IMR-90 (cell line): ENCODE measurements around the gene PMPCA. TPM values are rescaled to one million over a fixed set of nuclear protein-coding genes. Genes with fewer than 3 reads are reported as not detected.

ENCODE experiments used
- ATAC-seq: fragments of 200-7000 bp; cut with Tn5 transposase; 2 replicates; pipeline ENCODE4 v1.9.1; 2020; ENCODE audit warnings: low read depth, mild to moderate bottlenecking, moderate library complexity
- BruUV-seq: library from RNA; stranded (reverse); fragments of 400-500 nt; replicated peaks from 2 replicates; lab custom pipeline; 2021; lab: Mats Ljungman, UMichigan
- CTCF ChIA-PET: fragments of 300-600 bp; formaldehyde crosslinking; extraction: SDS; loops from one replicate; lab custom pipeline; 2021; ENCODE audit warnings: antibody characterized with exemption; lab: Yijun Ruan, JAX
- POLR2A ChIA-PET: fragments of 300-600 bp; sonication (Branson Sonifier 250); formaldehyde crosslinking; loops from one replicate; lab custom pipeline; 2022; ENCODE audit warnings: antibody characterized with exemption; ENCODE audit not compliant: unreplicated experiment; lab: Charles Lee
- DNase-seq: peaks from one replicate; pipeline ENCODE4 v3.0.0; 2013
- H2AFZ ChIP-seq: replicated peaks from 2 replicates; pipeline ENCODE3; 2013; ENCODE audit warnings: low read length, mild to moderate bottlenecking; ENCODE audit not compliant: poor library complexity
- H2AK5ac ChIP-seq: 2 replicates; pipeline ENCODE4 v1.6.1; 2013; ENCODE audit warnings: low read depth, low read length, inconsistent platforms
- H2AK9ac ChIP-seq: replicated peaks from 2 replicates; pipeline ENCODE3; 2013; ENCODE audit warnings: mild to moderate bottlenecking, low read depth, low read length, moderate library complexity; ENCODE audit not compliant: poor library complexity
- H2BK120ac ChIP-seq: 2 replicates; pipeline ENCODE4 v1.6.1; 2013; ENCODE audit warnings: low read depth, low read length, inconsistent platforms
- H2BK15ac ChIP-seq: 3 replicates; pipeline ENCODE4 v1.6.1; 2013; ENCODE audit warnings: low read depth, low read length, inconsistent platforms
- H2BK20ac ChIP-seq: 2 replicates; pipeline ENCODE4 v1.6.1; 2013; ENCODE audit warnings: low read depth, mild to moderate bottlenecking, inconsistent platforms, low read length, moderate library complexity
- H2BK5ac ChIP-seq: 2 replicates; pipeline ENCODE4 v1.6.1; 2013; ENCODE audit warnings: mild to moderate bottlenecking, low read depth, low read length, inconsistent platforms; ENCODE audit not compliant: poor library complexity, severe bottlenecking
- H3K14ac ChIP-seq: replicated peaks from 2 replicates; pipeline ENCODE4 v1.6.1; 2013; ENCODE audit warnings: low read depth, low read length, inconsistent platforms
- H3K18ac ChIP-seq: 2 replicates; pipeline ENCODE4 v1.6.1; 2013; ENCODE audit warnings: low read depth, low read length, control low read depth
- H3K23ac ChIP-seq: 2 replicates; pipeline ENCODE4 v1.6.1; 2013; ENCODE audit warnings: low read depth, low read length, inconsistent platforms
- H3K27ac ChIP-seq: 2 replicates; pipeline ENCODE4 v1.5.1; 2013; ENCODE audit warnings: mild to moderate bottlenecking, control low read depth, low read length; ENCODE audit not compliant: insufficient read depth
- H3K27me3 ChIP-seq: 2 replicates; pipeline ENCODE4 v1.6.1; 2013; ENCODE audit warnings: low read length; ENCODE audit not compliant: control insufficient read depth, insufficient read depth
- H3K36me3 ChIP-seq: 2 replicates; pipeline ENCODE4 v1.6.1; 2013; ENCODE audit warnings: low read length, mixed read lengths; ENCODE audit not compliant: control insufficient read depth, insufficient read depth
- H3K4ac ChIP-seq: 2 replicates; pipeline ENCODE4 v1.6.1; 2013; ENCODE audit warnings: low read depth, low read length, inconsistent platforms
- H3K4me1 ChIP-seq: 2 replicates; pipeline ENCODE4 v1.6.1; 2013; ENCODE audit warnings: low read length, mixed read lengths; ENCODE audit not compliant: control insufficient read depth, insufficient read depth
- H3K4me2 ChIP-seq: 2 replicates; pipeline ENCODE4 v1.6.1; 2013; ENCODE audit warnings: low read depth, mild to moderate bottlenecking, control low read depth, low read length, moderate library complexity
- H3K4me3 ChIP-seq: 2 replicates; pipeline ENCODE4 v1.5.1; 2013; ENCODE audit warnings: low read depth, mild to moderate bottlenecking, control low read depth, low read length, moderate library complexity; ENCODE audit not compliant: insufficient read depth
- H3K56ac ChIP-seq: 2 replicates; pipeline ENCODE4 v1.6.1; 2013; ENCODE audit warnings: low read length, inconsistent platforms; ENCODE audit not compliant: insufficient read depth; ENCODE audit errors: extremely low read depth
- H3K79me1 ChIP-seq, 2 experiments: 2 replicates each; pipeline ENCODE4 v1.6.1; 2013; ENCODE audit warnings: low read length in 2 of 2, inconsistent platforms in 1 of 2, low read depth in 1 of 2
- H3K9ac ChIP-seq: 2 replicates; pipeline ENCODE4 v1.6.1; 2013; ENCODE audit warnings: low read depth, low read length, control low read depth
- H3K9me1 ChIP-seq: 2 replicates; pipeline ENCODE4 v1.6.1; 2013; ENCODE audit warnings: low read length, inconsistent platforms; ENCODE audit not compliant: insufficient read depth
- H3K9me3 ChIP-seq: 2 replicates; pipeline ENCODE4 v1.6.1; 2013; ENCODE audit warnings: low read length; ENCODE audit not compliant: control insufficient read depth, insufficient read depth
- H4K20me1 ChIP-seq: 2 replicates; pipeline ENCODE4 v1.6.1; 2013; ENCODE audit warnings: low read length, inconsistent platforms; ENCODE audit not compliant: insufficient read depth
- H4K5ac ChIP-seq: 2 replicates; pipeline ENCODE4 v1.6.1; 2013; ENCODE audit warnings: mild to moderate bottlenecking, low read depth, low read length, control low read depth
- H4K8ac ChIP-seq, 2 experiments: 2 replicates each; pipeline ENCODE4 v1.6.1; 2013; ENCODE audit warnings: low read depth in 2 of 2, low read length in 2 of 2, control low read depth in 1 of 2, inconsistent platforms in 1 of 2
- H4K91ac ChIP-seq: 2 replicates; pipeline ENCODE4 v1.6.1; 2013; ENCODE audit warnings: low read depth, low read length, inconsistent platforms; ENCODE audit not compliant: insufficient read depth
- BHLHE40 ChIP-seq: fragments of 150-350 bp; IDR thresholded peaks from 2 replicates; pipeline ENCODE4 v1.6.1; 2016; ENCODE audit warnings: mild to moderate bottlenecking, low read depth, low read length
- CHD1 ChIP-seq: IDR thresholded peaks from 2 replicates; pipeline ENCODE4 v1.6.1; 2012; ENCODE audit warnings: low read depth, low read length, improper control_type of control experiment
- MXI1 ChIP-seq: IDR thresholded peaks from 2 replicates; pipeline ENCODE4 v1.6.1; 2012; ENCODE audit warnings: low read depth, mild to moderate bottlenecking, low read length, moderate library complexity, borderline replicate concordance
- NFE2L2 ChIP-seq: fragments of 150-350 bp; IDR thresholded peaks from 2 replicates; pipeline ENCODE4 v1.6.1; 2016; ENCODE audit warnings: low read depth, mild to moderate bottlenecking, low read length
- POLR2A ChIP-seq: IDR thresholded peaks from 2 replicates; pipeline ENCODE4 v1.6.1; 2012; ENCODE audit warnings: mild to moderate bottlenecking, low read depth, low read length
- WGBS, 2 experiments: methylation state at CpG; one replicate each; pipeline versions ENCODE4 v1.1.5 to v1.1.7; 2013; ENCODE audit warnings: missing lambda C conversion rate in 2 of 2; ENCODE audit not compliant: insufficient read length in 1 of 2; ENCODE audit errors: extremely low coverage in 2 of 2; 5-methylcytosine and 5-hydroxymethylcytosine counted together
- dilution Hi-C: fragments of 300-500 bp; cut with HindIII; formaldehyde crosslinking; loops from one replicate; pipeline ENCODE4 v1.14.3; 2018; ENCODE audit warnings: low sequenced_read_pairs; ENCODE audit not compliant: unreplicated experiment
- in situ Hi-C: fragments of 300-500 bp; cut with MboI; formaldehyde crosslinking; loops from 3 replicates; pipeline ENCODE4 v1.14.3; 2019; ENCODE audit warnings: low sequenced_read_pairs, inconsistent platforms, mixed read lengths
- intact Hi-C: fragments of 100-400 bp; cut with micrococcal nuclease; formaldehyde crosslinking; loops from 2 replicates; pipeline ENCODE4 v1.10.0; 2022
- polyA plus RNA-seq, 3 experiments: library from polyadenylated mRNA; depleted of rRNA; stranded (reverse); fragments of >200 nt; gene quantifications; 2 replicates each; pipeline ENCODE4 v1.2.3, GENCODE V29; 2012; ENCODE audit warnings: low replicate concordance in 1 of 3
- total RNA-seq: library from RNA; depleted of rRNA; stranded (reverse); fragments of >200 nt; gene quantifications from 2 replicates; pipeline ENCODE4 v1.2.3, GENCODE V29; 2012
- TF ChIP-seq, protein P1 (sequence below): fragments of 150-350 bp; IDR thresholded peaks from 2 replicates; pipeline ENCODE4 v1.6.1; 2017; ENCODE audit warnings: mild to moderate bottlenecking, antibody characterized with exemption, low read length, low read depth

PMPCA gene
- total and polyA plus RNA-seq, 2 of the 4 experiments (the other 2 are of a cell fraction), result 62.6 to 95.8 TPM

GRCh38 chr9:136429683-136430491 lies 19.4 kb downstream of the PMPCA start:
- Histone ChIP-seq H2BK5ac (no peak overlapping the region), H3K18ac (no peak overlapping the region), H2AFZ (no peak overlapping the region), H3K9me3 (no peaks in the 10 kb centered on the region), H3K4me1 (no peaks in the 10 kb centered on the region), H3K9ac (no peak overlapping the region), H3K56ac (no peak overlapping the region), H3K4me3 (no peak overlapping the region), H2BK15ac (no peak overlapping the region), H4K8ac (no peak overlapping the region), H2AK5ac (no peak overlapping the region), H3K27me3 (no peaks in the 10 kb centered on the region), H3K27ac (no peak overlapping the region), H3K36me3 (peaks cover 42% of the 10 kb centered on the region), H3K23ac (no peak overlapping the region), H2AK9ac (no peak overlapping the region), H4K20me1 (peaks cover 24% of the 10 kb centered on the region), H2BK120ac (no peak overlapping the region), H3K14ac (no peak overlapping the region), H4K91ac (no peak overlapping the region), H3K4ac (no peak overlapping the region), H3K4me2 (no peak overlapping the region), H3K79me1 (peaks cover 0 to 24% of the 10 kb centered on the region in 2 experiments; a peak in 3 of 4 replicates), H3K9me1 (no peaks in the 10 kb centered on the region), H2BK20ac (no peak overlapping the region), H4K5ac (no peak overlapping the region)
- WGBS, 2 experiments, result 86% methylated on average over 14 of the region's 32 CpGs; no CpG with 5 or more reads in 1 of the 2 experiments
- DNase-seq (no peak), ATAC-seq (no peak)
- intact Hi-C loops, result no loop called here
- no TSS peak for BruUV-seq
- ChIA-PET POLR2A (no interaction called here), CTCF (interaction anchor here (0.6 kb wide), 1 partner anchor 8 kb away, joined by 4 read pairs; no protein-coding TSS in a partner anchor)
- dilution Hi-C loops, result no loop called here
- TF ChIP-seq NFE2L2 (no peak), POLR2A (no peak), CHD1 (no peak), BHLHE40 (no peak), MXI1 (no peak)
- TF ChIP-seq, protein P1, sequence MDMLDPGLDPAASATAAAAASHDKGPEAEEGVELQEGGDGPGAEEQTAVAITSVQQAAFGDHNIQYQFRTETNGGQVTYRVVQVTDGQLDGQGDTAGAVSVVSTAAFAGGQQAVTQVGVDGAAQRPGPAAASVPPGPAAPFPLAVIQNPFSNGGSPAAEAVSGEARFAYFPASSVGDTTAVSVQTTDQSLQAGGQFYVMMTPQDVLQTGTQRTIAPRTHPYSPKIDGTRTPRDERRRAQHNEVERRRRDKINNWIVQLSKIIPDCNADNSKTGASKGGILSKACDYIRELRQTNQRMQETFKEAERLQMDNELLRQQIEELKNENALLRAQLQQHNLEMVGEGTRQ, result no peak
- in situ Hi-C loops, result no loop called here
